Measurements from ENCODE around the gene CSDE1. TPM values are rescaled to one million over a fixed set of nuclear protein-coding genes. Genes with fewer than 3 reads are reported as not detected.

CSDE1 gene
- total RNA-seq, 1 donor from 2014 or later, result 635 TPM

DNA sequence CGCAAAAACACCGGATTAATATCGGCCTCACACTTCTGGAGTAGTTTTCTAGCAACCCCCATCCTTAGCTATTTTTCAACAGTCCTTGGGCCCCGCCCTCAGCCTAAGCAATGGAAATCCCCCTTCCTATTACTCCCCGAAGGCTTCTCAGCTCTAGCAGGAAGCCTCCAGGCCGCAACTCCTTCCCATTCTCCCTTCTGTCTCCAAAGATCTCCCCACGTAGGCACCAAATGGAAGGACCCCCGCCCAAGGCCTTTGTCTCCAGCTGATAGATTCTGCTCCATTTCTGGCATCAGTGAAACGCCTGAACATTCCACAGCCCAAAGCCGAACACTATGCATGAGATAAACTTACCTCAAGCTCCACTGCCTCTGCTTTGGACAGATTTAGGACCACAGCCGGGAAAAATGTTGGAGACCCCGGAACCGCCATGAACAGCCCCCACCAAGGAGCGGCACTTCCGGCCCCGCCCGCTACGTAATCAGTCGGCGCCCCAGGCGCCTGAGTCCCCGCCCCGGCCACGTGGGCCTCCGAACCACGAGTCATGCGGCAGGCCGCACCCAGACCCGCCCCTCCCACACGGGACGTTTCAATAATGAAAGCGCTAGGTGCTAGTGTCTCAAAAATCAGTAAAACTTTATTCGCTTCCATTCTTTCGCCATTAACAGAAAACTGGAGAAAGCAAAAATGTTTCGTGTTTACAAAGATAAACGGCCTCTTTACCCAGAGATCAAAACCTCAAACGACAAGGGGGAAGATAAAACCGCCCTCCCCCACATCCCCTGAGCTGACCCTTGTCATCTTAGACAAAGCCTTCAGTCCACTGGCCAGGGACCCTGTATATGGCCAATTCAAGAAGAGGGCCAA lies 41.2 kb downstream of the CSDE1 start, which contains the start of gene NRAS:
Gene NRAS, minus strand, starts transcription at position 468 of the 867 bp plus-strand sequence. CDS start 611 bp downstream, outside the sequence.
- Histone ChIP-seq H3K27me3 (ENCODE audit: insufficient read depth, low read length) (no peaks in the 10 kb centered on the region), H2AFZ (ENCODE audit: low read depth, low read length) (peak within 1 kb of the TSS; percentile 36), H3K79me2 (ENCODE audit: insufficient read depth, low read length) (peaks cover 50% of the 10 kb centered on the region), H3K36me3 (ENCODE audit: insufficient read depth, low read length) (peaks cover 71% of the 10 kb centered on the region), H3K4me2 (ENCODE audit: low read length) (peak within 1 kb of the TSS; percentile 90), H3K9me3 (ENCODE audit: insufficient read depth, low read depth, low read length) (no peaks in the 10 kb centered on the region), H3K27ac (ENCODE audit: low read depth, low read length) (peak within 1 kb of the TSS; percentile 99), H4K20me1 (ENCODE audit: insufficient read depth, low read length) (peaks cover 3% of the 10 kb centered on the region), H3K4me1 (ENCODE audit: insufficient read depth, low read length) (peaks cover 9% of the 10 kb centered on the region), H3K9ac (ENCODE audit: low read length) (peak within 1 kb of the TSS; percentile 99), H3K4me3 (ENCODE audit: insufficient read depth, low read depth, low read length) (peak within 1 kb of the TSS; percentile 97)
- Mint-ChIP-seq H3K9me3 (ENCODE audit: unreplicated experiment) (no peaks in the 10 kb centered on the region), H3K4me1 (ENCODE audit: low read depth, unreplicated experiment) (peaks cover 26% of the 10 kb centered on the region), H3K4me3 (ENCODE audit: unreplicated experiment) (peak within 1 kb of the TSS; percentile 96), H3K36me3 (ENCODE audit: low read depth, unreplicated experiment) (peaks cover 11% of the 10 kb centered on the region), H3K27ac (ENCODE audit: unreplicated experiment) (peak within 1 kb of the TSS; percentile 99), H3K27me3 (ENCODE audit: low read depth, unreplicated experiment) (no peaks in the 10 kb centered on the region)
- DNase-seq (ENCODE audit: low read depth) (peak; percentile 80), FAIRE-seq (no peak)
- TF ChIP-seq, protein P1, sequence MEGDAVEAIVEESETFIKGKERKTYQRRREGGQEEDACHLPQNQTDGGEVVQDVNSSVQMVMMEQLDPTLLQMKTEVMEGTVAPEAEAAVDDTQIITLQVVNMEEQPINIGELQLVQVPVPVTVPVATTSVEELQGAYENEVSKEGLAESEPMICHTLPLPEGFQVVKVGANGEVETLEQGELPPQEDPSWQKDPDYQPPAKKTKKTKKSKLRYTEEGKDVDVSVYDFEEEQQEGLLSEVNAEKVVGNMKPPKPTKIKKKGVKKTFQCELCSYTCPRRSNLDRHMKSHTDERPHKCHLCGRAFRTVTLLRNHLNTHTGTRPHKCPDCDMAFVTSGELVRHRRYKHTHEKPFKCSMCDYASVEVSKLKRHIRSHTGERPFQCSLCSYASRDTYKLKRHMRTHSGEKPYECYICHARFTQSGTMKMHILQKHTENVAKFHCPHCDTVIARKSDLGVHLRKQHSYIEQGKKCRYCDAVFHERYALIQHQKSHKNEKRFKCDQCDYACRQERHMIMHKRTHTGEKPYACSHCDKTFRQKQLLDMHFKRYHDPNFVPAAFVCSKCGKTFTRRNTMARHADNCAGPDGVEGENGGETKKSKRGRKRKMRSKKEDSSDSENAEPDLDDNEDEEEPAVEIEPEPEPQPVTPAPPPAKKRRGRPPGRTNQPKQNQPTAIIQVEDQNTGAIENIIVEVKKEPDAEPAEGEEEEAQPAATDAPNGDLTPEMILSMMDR (IDR thresholded peaks at IDR 0.05; ENCODE audit: insufficient read depth, low read depth, low read length), result no peak
- no peak for TF ChIP-seq EZH2 (IDR thresholded peaks at IDR 0.05; ENCODE audit: insufficient read depth, low read length)

DNA sequence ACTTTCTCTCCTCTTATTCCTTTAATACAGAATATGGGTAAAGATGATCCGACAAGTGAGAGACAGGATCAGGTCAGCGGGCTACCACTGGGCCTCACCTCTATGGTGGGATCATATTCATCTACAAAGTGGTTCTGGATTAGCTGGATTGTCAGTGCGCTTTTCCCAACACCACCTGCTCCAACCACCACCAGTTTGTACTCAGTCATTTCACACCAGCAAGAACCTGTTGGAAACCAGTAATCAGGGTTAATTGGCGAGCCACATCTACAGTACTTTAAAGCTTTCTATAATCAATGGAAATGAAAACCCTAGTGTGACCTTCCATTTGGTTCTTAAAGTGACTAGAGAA lies 41.9 kb downstream of the CSDE1 start:
- no peaks in the 10 kb centered on the region for H3K27me3 Mint-ChIP-seq (ENCODE audit: low read depth, unreplicated experiment)
- peaks cover 11% of the 10 kb centered on the region for H3K36me3 Mint-ChIP-seq (ENCODE audit: low read depth, unreplicated experiment)
- no peak for FAIRE-seq
- peaks cover 26% of the 10 kb centered on the region for H3K4me1 Mint-ChIP-seq (ENCODE audit: low read depth, unreplicated experiment)
- no peak for TF ChIP-seq EZH2 (IDR thresholded peaks at IDR 0.05; ENCODE audit: insufficient read depth, low read length)
- TF ChIP-seq, protein P1 (IDR thresholded peaks at IDR 0.05; ENCODE audit: insufficient read depth, low read depth, low read length), result no peak
- H3K9me3 Mint-ChIP-seq (ENCODE audit: unreplicated experiment), result no peaks in the 10 kb centered on the region
- peak overlapping the region; percentile 97 for H3K4me3 ChIP-seq (ENCODE audit: insufficient read depth, low read depth, low read length)
- H3K9me3 ChIP-seq (ENCODE audit: insufficient read depth, low read depth, low read length), result no peaks in the 10 kb centered on the region
- H3K79me2 ChIP-seq (ENCODE audit: insufficient read depth, low read length), result peaks cover 54% of the 10 kb centered on the region
- H2AFZ ChIP-seq (ENCODE audit: low read depth, low read length), result peak overlapping the region; percentile 36
- peak overlapping the region; percentile 99 for H3K27ac Mint-ChIP-seq (ENCODE audit: unreplicated experiment)
- H4K20me1 ChIP-seq (ENCODE audit: insufficient read depth, low read length), result peaks cover 3% of the 10 kb centered on the region
- H3K27me3 ChIP-seq (ENCODE audit: insufficient read depth, low read length), result no peaks in the 10 kb centered on the region
- peak overlapping the region; percentile 99 for H3K27ac ChIP-seq (ENCODE audit: low read depth, low read length)
- H3K9ac ChIP-seq (ENCODE audit: low read length), result peak overlapping the region; percentile 99
- H3K4me1 ChIP-seq (ENCODE audit: insufficient read depth, low read length), result peaks cover 9% of the 10 kb centered on the region
- H3K36me3 ChIP-seq (ENCODE audit: insufficient read depth, low read length), result peaks cover 68% of the 10 kb centered on the region
- peak overlapping the region; percentile 96 for H3K4me3 Mint-ChIP-seq (ENCODE audit: unreplicated experiment)
- H3K4me2 ChIP-seq (ENCODE audit: low read length), result peak overlapping the region; percentile 90
- DNase-seq (ENCODE audit: low read depth), result peak; percentile 8

DNA sequence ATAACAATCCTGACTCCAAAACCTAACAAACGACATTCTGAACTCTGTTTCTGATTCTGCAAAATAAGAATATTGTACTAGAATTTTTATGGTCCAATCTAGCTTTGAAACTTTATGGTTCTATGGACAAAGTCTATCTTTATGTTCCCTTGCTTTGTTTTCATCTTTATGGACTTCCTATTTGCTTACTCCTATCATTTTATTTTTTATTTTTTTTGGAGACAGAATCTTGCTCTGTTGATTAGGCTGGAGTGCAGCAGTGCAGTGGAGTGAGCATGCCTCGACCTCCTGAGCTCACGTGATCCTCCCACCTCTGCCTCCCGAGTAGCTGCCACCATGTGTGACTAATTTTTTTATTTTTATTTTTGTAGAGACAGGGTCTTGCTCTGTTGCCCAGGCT lies 44.8 kb downstream of the CSDE1 start:
- Histone ChIP-seq H4K20me1 (ENCODE audit: insufficient read depth, low read length) (peaks cover 8% of the 10 kb centered on the region), H2AFZ (ENCODE audit: low read depth, low read length) (no peak overlapping the region), H3K4me1 (ENCODE audit: insufficient read depth, low read length) (peaks cover 9% of the 10 kb centered on the region), H3K4me2 (ENCODE audit: low read length) (no peak overlapping the region), H3K27me3 (ENCODE audit: insufficient read depth, low read length) (no peaks in the 10 kb centered on the region), H3K27ac (ENCODE audit: low read depth, low read length) (no peak overlapping the region), H3K4me3 (ENCODE audit: insufficient read depth, low read depth, low read length) (no peak overlapping the region), H3K36me3 (ENCODE audit: insufficient read depth, low read length) (peaks cover 62% of the 10 kb centered on the region), H3K9ac (ENCODE audit: low read length) (no peak overlapping the region), H3K9me3 (ENCODE audit: insufficient read depth, low read depth, low read length) (no peaks in the 10 kb centered on the region), H3K79me2 (ENCODE audit: insufficient read depth, low read length) (peaks cover 61% of the 10 kb centered on the region)
- no peak overlapping the region for H3K4me3 Mint-ChIP-seq (ENCODE audit: unreplicated experiment)
- no peaks in the 10 kb centered on the region for H3K9me3 Mint-ChIP-seq (ENCODE audit: unreplicated experiment)
- H3K36me3 Mint-ChIP-seq (ENCODE audit: low read depth, unreplicated experiment), result peaks cover 9% of the 10 kb centered on the region
- FAIRE-seq (no peak), DNase-seq (ENCODE audit: low read depth) (no peak)
- H3K27ac Mint-ChIP-seq (ENCODE audit: unreplicated experiment), result peak overlapping the region; percentile 34
- peaks cover 13% of the 10 kb centered on the region for H3K4me1 Mint-ChIP-seq (ENCODE audit: low read depth, unreplicated experiment)
- no peaks in the 10 kb centered on the region for H3K27me3 Mint-ChIP-seq (ENCODE audit: low read depth, unreplicated experiment)
- TF ChIP-seq EZH2 (IDR thresholded peaks at IDR 0.05; ENCODE audit: insufficient read depth, low read length), result no peak
- TF ChIP-seq, protein P1 (IDR thresholded peaks at IDR 0.05; ENCODE audit: insufficient read depth, low read depth, low read length), result no peak

Data from astrocyte (in vitro differentiated cells and primary cell).